ENCODE measurements around the gene P2RX7.
"Not testable (repeated sequence)": the region's sequence is repeated elsewhere in the genome, so short reads cannot be mapped to it uniquely, and the experiment has no call there.

The P2RX7 gene

DNA sequence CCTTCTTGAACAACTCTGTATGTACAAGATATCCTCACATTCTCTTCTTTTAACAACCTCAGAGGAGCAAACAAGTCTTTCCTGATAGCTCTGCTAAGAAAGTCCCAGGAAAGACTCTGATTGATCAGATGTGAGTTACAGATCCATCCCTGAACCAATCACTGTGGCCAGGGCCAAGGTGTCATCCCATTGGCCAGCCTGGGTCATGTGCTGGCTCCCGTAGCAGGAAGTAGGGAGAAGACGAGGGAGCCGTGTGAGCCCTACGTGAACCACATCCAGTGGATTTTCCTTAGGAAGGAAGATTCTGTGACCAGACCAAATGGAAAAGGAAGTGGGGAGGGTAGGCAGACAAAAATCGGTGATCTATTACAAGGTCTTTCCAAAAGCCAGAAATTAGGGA is 5.6 kb downstream of the P2RX7 start:
- DNase-seq, result no peak

DNA sequence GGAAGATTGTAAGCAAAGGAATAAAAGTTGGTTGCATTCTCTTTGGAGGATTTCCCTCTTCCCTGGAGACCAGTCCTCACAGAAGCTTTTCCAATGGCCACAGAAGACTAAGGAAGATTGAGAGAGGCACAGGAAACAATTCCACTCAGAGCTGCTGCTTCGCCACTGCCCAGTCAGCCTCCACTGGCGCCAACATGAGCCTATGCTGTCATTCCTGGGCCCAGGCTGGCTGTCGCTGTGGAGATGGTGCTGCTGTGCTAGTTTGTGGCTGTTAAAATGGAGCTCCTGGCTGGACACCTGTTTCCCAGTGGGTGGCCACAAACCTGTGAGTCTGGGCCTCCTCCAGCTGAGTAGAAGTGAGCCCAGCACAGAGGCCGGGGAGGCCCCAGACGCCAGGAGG is 6.6 kb downstream of the P2RX7 start:
- peak; percentile 18 for DNase-seq

DNA sequence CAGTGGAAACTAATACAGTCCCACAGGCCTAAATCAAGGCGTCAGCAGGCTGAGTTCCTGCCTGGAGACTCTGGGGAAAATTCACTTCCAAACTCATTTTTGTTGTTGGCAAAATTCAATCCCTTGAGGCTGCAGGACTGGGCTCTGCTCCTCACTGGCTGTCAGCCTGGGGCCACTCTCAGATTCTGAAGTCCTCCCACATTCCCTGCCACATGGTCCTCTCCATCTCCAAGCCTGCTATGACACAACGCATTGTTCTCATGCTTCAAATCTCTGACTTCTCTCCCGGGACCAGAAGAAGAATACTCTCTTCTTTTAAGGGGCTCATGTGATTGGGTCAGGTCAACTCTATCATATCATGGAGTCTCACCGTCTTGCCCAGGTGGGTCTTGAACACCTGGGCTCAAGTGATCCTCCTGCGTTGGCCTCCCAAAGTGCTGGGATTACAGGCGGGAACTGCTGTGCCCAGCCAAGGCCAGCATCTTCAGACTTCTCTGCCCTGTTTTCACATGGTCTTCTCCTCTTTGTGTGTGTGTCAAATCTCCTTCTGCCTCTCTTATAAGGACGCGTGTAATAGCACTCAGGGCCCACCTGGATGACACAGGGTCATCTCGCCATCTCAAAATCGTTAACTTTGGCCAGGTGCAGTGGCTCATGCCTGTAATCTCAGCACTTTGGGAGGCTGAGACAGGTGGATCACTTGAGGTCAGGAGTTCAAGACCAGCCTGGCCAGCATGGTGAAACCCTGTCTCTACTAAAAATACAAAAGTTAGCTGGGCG is 9.7 kb downstream of the P2RX7 start:
- DNase-seq, result no peak

- DNase-seq, result no peak
Observed at GRCh38 chr12:121144416-121144914, 11.8 kb downstream of the P2RX7 start.

- DNase-seq, result no peak
Observed at GRCh38 chr12:121145221-121145620, 12.5 kb downstream of the P2RX7 start.

DNA sequence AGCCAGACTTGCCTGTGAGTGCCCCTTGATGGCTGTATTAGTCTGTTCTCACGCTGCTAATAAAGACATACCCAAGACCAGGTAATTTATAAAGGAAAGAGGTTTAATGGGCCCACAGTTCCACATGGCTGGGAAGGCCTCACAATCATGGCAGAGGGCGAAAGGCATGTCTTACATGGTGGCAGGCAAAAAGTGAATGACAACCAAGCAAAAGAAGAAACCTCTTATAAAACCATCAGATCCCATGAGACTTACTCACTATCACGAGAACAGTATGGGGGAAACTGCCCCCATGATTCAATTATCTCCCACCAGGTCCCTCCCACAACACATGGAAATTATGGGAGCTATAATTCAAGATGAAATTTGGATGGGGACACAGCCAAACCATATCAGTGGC is 16.6 kb downstream of the P2RX7 start:
- DNase-seq, result not testable (repeated sequence)

DNA sequence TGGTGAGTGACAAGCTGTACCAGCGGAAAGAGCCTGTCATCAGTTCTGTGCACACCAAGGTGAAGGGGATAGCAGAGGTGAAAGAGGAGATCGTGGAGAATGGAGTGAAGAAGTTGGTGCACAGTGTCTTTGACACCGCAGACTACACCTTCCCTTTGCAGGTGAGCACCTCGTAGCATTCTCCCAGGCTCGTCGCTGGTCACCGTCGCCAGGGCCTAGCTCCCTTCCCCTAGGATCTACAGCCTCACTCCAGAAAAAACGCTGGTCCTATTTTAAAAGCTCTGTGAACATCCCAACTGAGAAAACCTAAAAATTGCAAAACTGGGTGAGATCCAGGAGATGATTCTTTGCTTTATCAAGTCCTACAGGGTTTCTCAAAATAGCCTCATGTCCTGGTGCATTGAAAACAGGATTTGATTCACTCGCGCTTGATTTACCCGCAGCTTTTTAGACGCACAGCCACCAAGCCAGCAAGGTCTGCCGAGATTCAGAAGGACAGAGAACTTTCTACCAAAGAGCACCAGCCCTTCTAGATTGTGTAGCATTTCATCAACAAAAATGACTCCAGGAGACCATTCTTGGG is 22.2 kb downstream of the P2RX7 start:
- no peak for DNase-seq

DNA sequence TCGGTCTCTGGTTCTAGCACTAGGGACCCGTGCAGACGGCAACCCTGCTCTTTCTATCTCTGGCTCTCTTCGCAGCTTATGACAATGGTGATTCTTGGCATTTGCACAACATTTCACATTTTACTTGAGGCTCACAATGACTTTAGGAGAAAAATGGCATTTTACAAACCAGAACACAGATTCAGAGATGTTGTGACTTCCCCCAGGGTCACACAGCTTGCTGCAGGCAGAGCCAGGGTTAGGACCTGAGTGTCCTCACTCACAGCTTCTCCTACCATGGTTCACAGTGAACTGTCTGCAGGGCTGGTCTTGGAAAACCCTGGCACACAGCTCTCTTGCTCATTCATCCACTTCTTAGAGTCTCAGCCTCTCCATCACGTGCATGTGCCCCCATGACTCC is 23.7 kb downstream of the P2RX7 start:
- DNase-seq, result no peak

DNA sequence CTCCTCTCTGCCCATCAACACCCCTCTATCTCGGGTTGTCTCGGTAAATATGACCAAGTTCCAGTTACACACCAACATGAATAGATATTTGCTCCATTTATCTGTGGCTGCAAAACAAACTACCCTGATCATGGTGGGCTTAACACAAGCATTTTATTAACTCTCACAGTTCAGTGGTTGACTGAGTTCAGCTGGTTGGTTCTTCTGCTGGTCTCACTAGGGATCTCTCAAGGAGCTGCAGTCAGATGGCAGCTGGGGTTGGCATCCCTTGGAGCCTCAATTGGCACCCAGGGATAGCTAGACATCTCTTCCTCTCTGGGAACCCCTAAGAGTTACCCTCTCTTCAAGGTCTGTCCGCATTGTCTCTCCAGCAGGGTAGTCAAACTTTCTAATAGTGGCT is 25.4 kb downstream of the P2RX7 start:
- DNase-seq, result no peak

GRCh38 chr12:121158728-121159351 is 26.2 kb downstream of the P2RX7 start:
- not testable (repeated sequence) for DNase-seq

DNA sequence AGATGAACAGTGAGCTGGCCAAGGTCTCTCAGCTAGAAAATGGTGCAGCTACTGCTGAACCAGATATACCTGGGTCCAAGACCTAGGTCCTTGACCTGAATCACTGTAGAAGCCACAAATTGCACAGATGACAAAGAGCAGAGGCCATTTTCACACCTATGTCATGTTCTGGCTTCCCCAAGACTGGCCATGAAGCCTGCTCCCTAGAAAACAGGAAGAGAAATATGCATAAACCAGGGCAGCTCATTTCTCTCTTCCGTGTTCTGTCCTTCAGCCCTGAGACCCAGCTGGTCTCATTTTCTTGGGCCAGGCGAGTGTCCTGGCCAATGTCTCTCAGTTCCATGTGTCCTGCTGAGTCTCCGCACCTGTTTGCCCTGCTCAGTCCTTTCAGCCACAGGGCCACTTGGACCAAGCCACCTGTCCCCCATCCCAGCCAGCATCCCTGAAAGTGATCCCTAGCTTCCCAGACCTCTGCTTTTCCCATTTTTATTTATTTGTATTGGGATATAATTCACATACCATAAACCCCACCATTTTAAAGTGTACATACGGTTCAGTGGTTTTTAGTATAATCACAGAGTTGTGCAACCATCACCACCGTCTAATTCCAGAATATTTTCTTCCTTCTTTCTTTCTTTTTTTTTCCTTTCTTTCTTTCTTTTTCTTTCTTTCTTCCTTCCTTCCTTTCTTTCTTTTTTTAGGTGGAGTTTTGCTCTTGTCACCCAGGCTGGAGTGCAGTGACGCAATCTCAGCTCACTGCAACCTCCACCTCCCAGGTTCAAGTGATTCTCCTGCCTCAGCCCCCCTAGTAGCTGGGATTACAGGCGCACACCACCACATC is 27.0 kb downstream of the P2RX7 start:
- DNase-seq, result no peak

- DNase-seq, result no peak
Observed at GRCh38 chr12:121162384-121162783, 29.7 kb downstream of the P2RX7 start.

DNA sequence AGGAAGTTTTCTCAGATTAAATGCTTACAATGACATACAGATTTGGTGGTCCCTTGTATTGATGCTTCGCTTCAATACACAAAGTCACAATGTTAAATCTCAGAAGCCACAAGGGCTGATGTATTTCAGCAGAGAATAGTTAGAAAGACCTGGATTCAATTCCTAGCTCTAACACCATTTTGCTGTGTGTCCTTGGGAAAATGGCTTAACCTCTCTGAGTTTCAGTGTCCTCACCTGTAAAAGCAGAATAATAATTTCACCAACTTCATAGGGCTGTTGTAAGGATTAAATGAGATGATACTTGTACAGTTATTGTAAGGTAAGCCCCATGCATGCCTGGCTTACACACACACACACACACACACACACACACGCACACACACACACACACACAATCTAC is 30.3 kb downstream of the P2RX7 start:
- DNase-seq, result no peak

- DNase-seq, result not testable (repeated sequence)
Observed at GRCh38 chr12:121164839-121165238, 32.2 kb downstream of the P2RX7 start.

- no peak for DNase-seq
Observed at GRCh38 chr12:121165316-121165715, 32.6 kb downstream of the P2RX7 start.

DNA sequence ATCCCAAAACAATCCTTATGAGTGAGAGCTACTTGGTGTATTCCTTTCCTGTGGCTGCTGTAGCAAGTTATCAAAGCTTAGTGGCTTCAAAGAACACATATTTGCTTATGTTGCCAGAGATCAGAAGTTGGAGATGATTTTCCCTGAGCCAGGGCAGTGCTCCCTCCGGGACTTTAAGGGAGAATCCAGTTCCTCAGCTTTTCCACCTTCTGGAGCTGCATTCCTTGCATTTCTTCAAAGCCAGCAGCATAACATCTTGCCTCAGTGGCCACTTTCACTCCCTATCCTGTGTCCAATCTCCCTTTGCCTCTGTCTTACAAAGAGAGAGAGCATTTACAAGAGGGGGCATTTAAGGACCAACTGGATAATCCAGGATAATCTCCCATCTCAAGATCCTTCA is 33.7 kb downstream of the P2RX7 start:
- DNase-seq, result no peak

DNA sequence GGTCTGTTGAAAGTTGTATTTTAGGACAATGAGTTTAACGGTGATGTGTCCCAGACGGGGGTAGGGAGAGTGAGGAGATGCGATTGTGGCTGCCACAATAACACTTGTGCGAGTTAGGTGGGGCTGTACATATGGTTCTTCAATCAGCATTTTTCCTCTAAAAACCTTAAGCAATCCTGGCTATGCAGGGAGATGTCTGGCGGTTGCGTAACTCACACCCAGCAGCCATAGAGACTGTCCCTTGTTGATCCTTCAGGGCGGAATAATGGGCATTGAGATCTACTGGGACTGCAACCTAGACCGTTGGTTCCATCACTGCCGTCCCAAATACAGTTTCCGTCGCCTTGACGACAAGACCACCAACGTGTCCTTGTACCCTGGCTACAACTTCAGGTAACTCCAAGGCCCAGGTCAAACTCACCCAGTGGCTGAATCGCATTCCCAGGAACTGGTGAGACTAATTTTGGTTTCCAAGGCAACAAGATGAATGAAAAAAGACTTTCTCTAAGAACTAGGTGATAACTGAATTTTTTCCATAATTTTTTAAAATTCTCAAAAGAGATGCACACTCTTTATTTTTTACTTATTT is 34.6 kb downstream of the P2RX7 start:
- no peak for DNase-seq

- DNase-seq, result no peak
Observed at GRCh38 chr12:121167951-121168350, 35.3 kb downstream of the P2RX7 start.

DNA sequence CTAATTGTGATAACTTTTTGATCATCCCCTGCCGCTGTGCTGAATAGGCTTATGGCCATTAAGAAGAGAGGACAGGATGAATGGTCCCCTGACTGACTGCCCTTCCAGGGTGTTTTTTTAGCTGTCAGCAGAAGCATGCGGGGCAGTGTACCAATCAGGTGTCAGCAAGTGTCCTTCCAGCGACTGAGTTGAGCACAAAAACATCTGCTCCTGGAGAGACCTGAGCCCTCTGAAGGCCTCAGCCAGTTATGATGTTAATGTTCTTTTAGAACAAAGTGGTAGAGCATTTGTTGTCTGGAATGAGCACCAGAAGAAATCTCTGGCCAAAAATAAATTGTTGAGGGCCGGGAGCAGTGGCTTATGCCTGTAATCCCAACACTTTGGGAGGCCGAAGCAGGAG is 37.5 kb downstream of the P2RX7 start:
- no peak for DNase-seq

DNA sequence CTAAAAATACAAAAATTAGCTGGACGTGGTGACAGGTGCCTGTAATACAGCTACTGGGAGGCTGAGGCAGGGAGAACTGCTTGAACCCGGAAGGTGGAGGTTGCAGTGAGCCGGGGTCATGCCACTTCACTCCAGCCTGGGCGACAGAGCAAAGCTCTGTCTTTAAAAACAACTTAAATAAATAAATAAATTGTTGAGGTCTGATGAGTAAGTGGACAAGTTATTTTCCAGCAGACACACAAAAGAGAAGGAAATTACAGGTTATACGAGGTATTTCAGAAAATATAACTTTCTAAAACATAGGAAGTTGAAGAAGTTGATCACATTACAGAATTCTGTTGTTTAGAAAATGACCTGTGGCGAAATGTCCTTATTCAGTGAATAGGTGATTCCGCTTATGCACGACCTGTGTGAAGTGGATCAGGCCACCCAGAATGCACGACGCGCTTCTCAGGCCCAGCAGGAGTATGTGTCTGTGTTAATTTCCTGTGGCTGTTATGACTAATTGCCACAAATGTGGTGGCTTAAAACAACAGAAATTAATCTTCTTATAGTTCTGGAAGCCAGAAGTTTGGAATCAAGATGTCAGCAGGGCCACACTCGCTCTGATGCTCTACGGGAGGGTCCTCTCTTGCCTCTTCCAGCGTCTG is 38.1 kb downstream of the P2RX7 start:
- no peak for DNase-seq

DNA sequence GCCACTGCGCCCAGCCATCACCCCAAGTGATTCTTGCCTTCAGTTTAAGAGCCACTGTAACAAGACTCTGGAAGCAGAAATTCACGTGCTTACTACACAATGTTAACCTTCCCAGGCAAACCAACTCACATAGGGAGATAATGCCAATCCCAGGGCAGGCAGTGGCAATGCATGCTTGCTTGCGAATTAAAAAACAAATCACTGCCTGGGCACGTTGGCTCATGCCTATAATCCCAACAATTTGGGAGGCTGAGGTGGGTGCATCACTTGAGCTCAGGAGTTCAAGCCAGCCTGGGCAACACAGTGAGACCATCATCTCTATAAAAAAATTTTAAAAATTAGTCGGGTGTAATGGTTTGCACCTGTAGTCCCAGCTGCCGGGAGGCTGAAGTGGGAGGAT is 39.5 kb downstream of the P2RX7 start:
- no peak for DNase-seq

DNA sequence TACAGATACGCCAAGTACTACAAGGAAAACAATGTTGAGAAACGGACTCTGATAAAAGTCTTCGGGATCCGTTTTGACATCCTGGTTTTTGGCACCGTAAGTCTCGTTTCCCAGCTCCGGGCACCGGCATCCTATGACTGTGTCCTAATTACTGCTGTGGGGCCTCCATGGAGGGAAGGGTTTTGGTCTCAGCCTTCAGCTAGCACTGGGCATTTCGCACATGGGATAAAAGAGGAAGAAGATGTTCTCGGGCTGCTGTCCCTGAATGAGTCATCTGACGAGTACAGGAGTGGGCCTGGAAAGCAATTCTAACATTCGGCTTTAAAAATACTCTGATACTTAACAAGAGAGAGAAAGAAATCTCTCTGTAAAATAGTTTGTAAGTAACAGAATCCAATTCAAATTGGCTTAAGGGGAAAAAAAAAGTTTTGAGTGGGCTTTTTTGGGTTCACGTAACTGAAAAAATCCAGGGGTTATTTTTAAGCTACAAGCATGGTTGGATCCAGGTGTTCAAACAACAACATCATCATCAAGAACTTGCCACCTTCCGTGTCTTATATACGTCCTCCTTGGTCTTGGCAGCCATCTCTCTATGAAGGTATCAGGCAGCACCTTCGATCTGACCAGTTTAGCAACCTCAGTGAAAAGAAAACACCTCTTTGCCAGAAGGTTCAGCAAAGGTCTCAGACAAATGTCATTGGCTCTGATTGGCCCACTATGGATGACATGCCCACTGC is 42.9 kb downstream of the P2RX7 start:
- no peak for DNase-seq
